ENCODE results near the gene DIPK1B. TPM values are rescaled to one million over a fixed set of nuclear protein-coding genes. Genes with fewer than 3 reads are reported as not detected.

The DIPK1B gene
- polyA plus RNA-seq, 1 of the 3 experiments (the other 2 are of a cell fraction), result 24.5 TPM

DNA sequence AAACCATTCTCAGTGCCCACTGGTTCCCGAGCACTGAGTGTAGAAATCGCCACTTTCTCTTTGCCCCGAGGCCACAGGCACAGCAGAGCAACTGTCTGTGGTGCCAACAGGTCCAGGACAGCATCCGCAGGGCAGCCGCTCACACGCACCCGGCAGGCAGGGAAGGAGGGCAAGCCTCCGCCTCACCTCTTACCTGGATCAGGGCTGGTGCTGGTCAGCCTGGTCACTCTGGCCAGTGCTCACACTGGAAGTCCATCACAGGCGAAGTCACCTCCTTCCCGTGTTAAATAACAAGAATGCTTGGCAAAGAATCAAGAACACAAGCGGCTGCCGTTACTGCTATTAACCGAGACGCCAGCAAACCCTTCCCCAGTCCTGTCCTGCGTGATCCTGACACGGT, 13.7 kb downstream of the DIPK1B start:
- Histone ChIP-seq H3K9me2 (no peaks in the 10 kb centered on the region), H3K79me2 (ENCODE audit: insufficient read depth) (peaks cover 65% of the 10 kb centered on the region), H3K27me3 (ENCODE audit: insufficient read depth) (no peaks in the 10 kb centered on the region), H2AFZ (ENCODE audit: low read depth) (no peak overlapping the region), H3F3A (replicated peaks; ENCODE audit: insufficient read depth) (peaks cover 24% of the 10 kb centered on the region), H3K4me1 (ENCODE audit: control insufficient read depth in 1 of 2, insufficient read depth in 2 of 2, low read depth in 1 of 2, low read length in 1 of 2) (peaks cover 12 to 27% of the 10 kb centered on the region in 2 experiments; a peak in 2 of 4 replicates), H3K4me2 (peak overlapping the region; percentile 84), H3K9ac (peak overlapping the region; percentile 95), H4K20me1 (ENCODE audit: insufficient read depth) (peaks cover 64% of the 10 kb centered on the region), H3K36me3 (replicated peaks in 1 of 2; ENCODE audit: control insufficient read depth in 1 of 2, insufficient read depth in 2 of 2, low read length in 1 of 2) (peaks cover 25 to 32% of the 10 kb centered on the region in 2 experiments), H3K9me3 (no peaks in the 10 kb centered on the region), H3K4me3 (ENCODE audit: low read depth in 2 of 2, low read length in 1 of 2) (peak overlapping the region; percentile 83 to 85), H3K27ac (ENCODE audit: low read depth in 2 of 2, low read length in 1 of 2) (peak overlapping the region; percentile 49 to 58)
- WGBS (ENCODE audit: low lambda C conversion rate), result 41% methylated on average over 12 of the region's 16 CpGs
- no peak for DNase-seq
- TF ChIP-seq FOXJ3 (CRISPR knock-in tag; IDR thresholded peaks at IDR 0.05), result no peak
- no peak for TF ChIP-seq ELF1 (IDR thresholded peaks at IDR 0.05)
- TF ChIP-seq, protein P1, sequence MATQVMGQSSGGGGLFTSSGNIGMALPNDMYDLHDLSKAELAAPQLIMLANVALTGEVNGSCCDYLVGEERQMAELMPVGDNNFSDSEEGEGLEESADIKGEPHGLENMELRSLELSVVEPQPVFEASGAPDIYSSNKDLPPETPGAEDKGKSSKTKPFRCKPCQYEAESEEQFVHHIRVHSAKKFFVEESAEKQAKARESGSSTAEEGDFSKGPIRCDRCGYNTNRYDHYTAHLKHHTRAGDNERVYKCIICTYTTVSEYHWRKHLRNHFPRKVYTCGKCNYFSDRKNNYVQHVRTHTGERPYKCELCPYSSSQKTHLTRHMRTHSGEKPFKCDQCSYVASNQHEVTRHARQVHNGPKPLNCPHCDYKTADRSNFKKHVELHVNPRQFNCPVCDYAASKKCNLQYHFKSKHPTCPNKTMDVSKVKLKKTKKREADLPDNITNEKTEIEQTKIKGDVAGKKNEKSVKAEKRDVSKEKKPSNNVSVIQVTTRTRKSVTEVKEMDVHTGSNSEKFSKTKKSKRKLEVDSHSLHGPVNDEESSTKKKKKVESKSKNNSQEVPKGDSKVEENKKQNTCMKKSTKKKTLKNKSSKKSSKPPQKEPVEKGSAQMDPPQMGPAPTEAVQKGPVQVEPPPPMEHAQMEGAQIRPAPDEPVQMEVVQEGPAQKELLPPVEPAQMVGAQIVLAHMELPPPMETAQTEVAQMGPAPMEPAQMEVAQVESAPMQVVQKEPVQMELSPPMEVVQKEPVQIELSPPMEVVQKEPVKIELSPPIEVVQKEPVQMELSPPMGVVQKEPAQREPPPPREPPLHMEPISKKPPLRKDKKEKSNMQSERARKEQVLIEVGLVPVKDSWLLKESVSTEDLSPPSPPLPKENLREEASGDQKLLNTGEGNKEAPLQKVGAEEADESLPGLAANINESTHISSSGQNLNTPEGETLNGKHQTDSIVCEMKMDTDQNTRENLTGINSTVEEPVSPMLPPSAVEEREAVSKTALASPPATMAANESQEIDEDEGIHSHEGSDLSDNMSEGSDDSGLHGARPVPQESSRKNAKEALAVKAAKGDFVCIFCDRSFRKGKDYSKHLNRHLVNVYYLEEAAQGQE (IDR thresholded peaks at IDR 0.05; ENCODE audit: low read depth, low read length), result no peak
- TF ChIP-seq YY1 (IDR thresholded peaks at IDR 0.05; ENCODE audit: low read depth), result no peak
- no peak for TF ChIP-seq RAD21 (IDR thresholded peaks at IDR 0.05; ENCODE audit: low read length)
- POLR2A ChIA-PET, result interaction anchor here (1.3 to 5.2 kb wide), 3 partner anchors 12 to 61 kb away, joined by 3 to 51 read pairs (median 4); no protein-coding TSS in a partner anchor
- CTCF ChIA-PET, result interaction anchor here (4.6 to 6.8 kb wide), 3 partner anchors 11 to 52 kb away, joined by 44 to 99 read pairs (median 53); partner anchors contain the start of genes DIPK1B and LCN8

DNA sequence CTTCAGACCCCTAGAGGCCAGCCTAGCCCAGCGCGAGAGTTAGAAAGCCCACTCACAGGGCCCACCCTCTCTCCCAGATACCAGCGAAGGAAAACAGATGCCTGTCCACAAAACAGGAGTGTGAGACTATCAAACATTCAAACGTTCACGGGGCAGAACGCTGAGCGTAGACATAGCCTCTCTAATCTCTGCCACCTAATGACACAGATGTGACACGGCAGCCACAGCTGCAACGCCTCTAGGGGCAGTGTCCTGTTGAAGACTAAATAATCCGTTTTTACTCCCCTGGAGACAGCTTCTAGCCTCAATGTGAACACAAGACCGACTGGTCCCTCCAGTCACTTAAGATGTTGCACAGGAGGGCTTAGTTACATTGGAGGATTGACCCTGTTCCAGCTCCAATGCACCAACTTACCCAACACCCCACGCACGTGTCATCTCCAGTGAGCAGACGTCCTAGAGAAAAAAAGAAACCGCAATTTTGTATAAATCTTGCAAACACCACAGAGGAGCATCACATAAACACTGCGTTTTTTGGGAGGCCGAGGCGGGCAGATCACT, 14.3 kb downstream of the DIPK1B start:
- H3K4me3 ChIP-seq (ENCODE audit: low read depth in 2 of 2, low read length in 1 of 2), result peak overlapping the region; percentile 83 to 85
- H3K4me2 ChIP-seq, result peak overlapping the region; percentile 84
- H3K4me1 ChIP-seq (ENCODE audit: control insufficient read depth in 1 of 2, insufficient read depth in 2 of 2, low read depth in 1 of 2, low read length in 1 of 2), result peaks cover 12 to 25% of the 10 kb centered on the region in 2 experiments; a peak in 2 of 4 replicates
- no peaks in the 10 kb centered on the region for H3K9me2 ChIP-seq
- CTCF ChIA-PET, result interaction anchor here (0.6 to 6.8 kb wide), 19 partner anchors 11 to 876 kb away, joined by 3 to 99 read pairs (median 5); partner anchors contain the start of genes DIPK1B, LCN10 and LCN8
- peaks cover 24% of the 10 kb centered on the region for H3F3A ChIP-seq (replicated peaks; ENCODE audit: insufficient read depth)
- H3K27ac ChIP-seq (ENCODE audit: low read depth in 2 of 2, low read length in 1 of 2), result peak overlapping the region; percentile 49 to 58; a peak in 3 of 4 replicates
- DNase-seq, result peak; percentile 73
- H4K20me1 ChIP-seq (ENCODE audit: insufficient read depth), result peaks cover 58% of the 10 kb centered on the region
- H2AFZ ChIP-seq (ENCODE audit: low read depth), result no peak overlapping the region
- peak overlapping the region; percentile 95 for H3K9ac ChIP-seq
- H3K9me3 ChIP-seq, result no peaks in the 10 kb centered on the region
- H3K27me3 ChIP-seq (ENCODE audit: insufficient read depth), result no peaks in the 10 kb centered on the region
- 20% methylated on average over 16 of the region's 18 CpGs for WGBS (ENCODE audit: low lambda C conversion rate)
- peaks cover 25 to 32% of the 10 kb centered on the region in 2 experiments for H3K36me3 ChIP-seq (replicated peaks in 1 of 2; ENCODE audit: control insufficient read depth in 1 of 2, insufficient read depth in 2 of 2, low read length in 1 of 2)
- POLR2A ChIA-PET, result interaction anchor here (1.1 to 5.2 kb wide), 7 partner anchors 8 to 80 kb away, joined by 3 to 51 read pairs (median 4); no protein-coding TSS in a partner anchor
- peaks cover 65% of the 10 kb centered on the region for H3K79me2 ChIP-seq (ENCODE audit: insufficient read depth)
- TF ChIP-seq RXRA (IDR thresholded peaks at IDR 0.05; ENCODE audit: borderline replicate concordance, low read depth) (no peak), SIN3A (IDR thresholded peaks at IDR 0.05; ENCODE audit: borderline replicate concordance, low read depth, low read length) (peak; percentile 27; the same call in 1 of the 2 replicates), NRF1 (IDR thresholded peaks at IDR 0.05; ENCODE audit: low read depth, low read length) (no peak), RCOR1 (IDR thresholded peaks at IDR 0.05; ENCODE audit: low read length) (no peak), FOXM1 (IDR thresholded peaks at IDR 0.05; ENCODE audit: low read depth) (no peak), TCF12 (IDR thresholded peaks at IDR 0.05) (no peak), JUND (IDR thresholded peaks at IDR 0.05) (no peak), NFIC (IDR thresholded peaks at IDR 0.05; ENCODE audit: borderline replicate concordance) (no peak), GABPA (IDR thresholded peaks at IDR 0.05; ENCODE audit: low read depth) (no peak), FOXJ3 (CRISPR knock-in tag; IDR thresholded peaks at IDR 0.05) (no peak), MEF2A (IDR thresholded peaks at IDR 0.05; ENCODE audit: borderline replicate concordance, low read depth) (no peak), TAF1 (IDR thresholded peaks at IDR 0.05; ENCODE audit: borderline replicate concordance, low read depth, low read length) (no peak), ELF1 (IDR thresholded peaks at IDR 0.05) (no peak), GATA2 (CRISPR knock-in tag; IDR thresholded peaks at IDR 0.05) (no peak), TEAD4 (IDR thresholded peaks at IDR 0.05; ENCODE audit: borderline replicate concordance, insufficient read depth) (no peak), YY1 (IDR thresholded peaks at IDR 0.05; ENCODE audit: low read depth) (no peak), MXI1 (IDR thresholded peaks at IDR 0.05; ENCODE audit: low read depth, low read length) (peak; percentile 54), EZH2phosphoT487 (IDR thresholded peaks at IDR 0.05; ENCODE audit: borderline replicate concordance, low read depth) (no peak)
- TF ChIP-seq, protein P2, sequence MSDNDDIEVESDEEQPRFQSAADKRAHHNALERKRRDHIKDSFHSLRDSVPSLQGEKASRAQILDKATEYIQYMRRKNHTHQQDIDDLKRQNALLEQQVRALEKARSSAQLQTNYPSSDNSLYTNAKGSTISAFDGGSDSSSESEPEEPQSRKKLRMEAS (IDR thresholded peaks at IDR 0.05; ENCODE audit: low read depth), result no peak
- TF ChIP-seq, protein P3, sequence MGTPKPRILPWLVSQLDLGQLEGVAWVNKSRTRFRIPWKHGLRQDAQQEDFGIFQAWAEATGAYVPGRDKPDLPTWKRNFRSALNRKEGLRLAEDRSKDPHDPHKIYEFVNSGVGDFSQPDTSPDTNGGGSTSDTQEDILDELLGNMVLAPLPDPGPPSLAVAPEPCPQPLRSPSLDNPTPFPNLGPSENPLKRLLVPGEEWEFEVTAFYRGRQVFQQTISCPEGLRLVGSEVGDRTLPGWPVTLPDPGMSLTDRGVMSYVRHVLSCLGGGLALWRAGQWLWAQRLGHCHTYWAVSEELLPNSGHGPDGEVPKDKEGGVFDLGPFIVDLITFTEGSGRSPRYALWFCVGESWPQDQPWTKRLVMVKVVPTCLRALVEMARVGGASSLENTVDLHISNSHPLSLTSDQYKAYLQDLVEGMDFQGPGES (IDR thresholded peaks at IDR 0.05; ENCODE audit: low read depth, low read length), result no peak
- TF ChIP-seq, protein P4, sequence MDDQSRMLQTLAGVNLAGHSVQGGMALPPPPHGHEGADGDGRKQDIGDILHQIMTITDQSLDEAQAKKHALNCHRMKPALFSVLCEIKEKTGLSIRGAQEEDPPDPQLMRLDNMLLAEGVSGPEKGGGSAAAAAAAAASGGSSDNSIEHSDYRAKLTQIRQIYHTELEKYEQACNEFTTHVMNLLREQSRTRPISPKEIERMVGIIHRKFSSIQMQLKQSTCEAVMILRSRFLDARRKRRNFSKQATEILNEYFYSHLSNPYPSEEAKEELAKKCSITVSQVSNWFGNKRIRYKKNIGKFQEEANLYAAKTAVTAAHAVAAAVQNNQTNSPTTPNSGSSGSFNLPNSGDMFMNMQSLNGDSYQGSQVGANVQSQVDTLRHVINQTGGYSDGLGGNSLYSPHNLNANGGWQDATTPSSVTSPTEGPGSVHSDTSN (IDR thresholded peaks at IDR 0.05), result no peak

Measured in SK-N-SH (cell line).